Measurements from ENCODE around the gene KCNIP3. TPM values are rescaled to one million over a fixed set of nuclear protein-coding genes. Genes with fewer than 3 reads are reported as not detected.
A peak's percentile ranks its signal among the peaks of the same experiment; 100 is the strongest.

KCNIP3 gene
- total RNA-seq, 1 experiment from 2014 or later, result 19.1 TPM

DNA sequence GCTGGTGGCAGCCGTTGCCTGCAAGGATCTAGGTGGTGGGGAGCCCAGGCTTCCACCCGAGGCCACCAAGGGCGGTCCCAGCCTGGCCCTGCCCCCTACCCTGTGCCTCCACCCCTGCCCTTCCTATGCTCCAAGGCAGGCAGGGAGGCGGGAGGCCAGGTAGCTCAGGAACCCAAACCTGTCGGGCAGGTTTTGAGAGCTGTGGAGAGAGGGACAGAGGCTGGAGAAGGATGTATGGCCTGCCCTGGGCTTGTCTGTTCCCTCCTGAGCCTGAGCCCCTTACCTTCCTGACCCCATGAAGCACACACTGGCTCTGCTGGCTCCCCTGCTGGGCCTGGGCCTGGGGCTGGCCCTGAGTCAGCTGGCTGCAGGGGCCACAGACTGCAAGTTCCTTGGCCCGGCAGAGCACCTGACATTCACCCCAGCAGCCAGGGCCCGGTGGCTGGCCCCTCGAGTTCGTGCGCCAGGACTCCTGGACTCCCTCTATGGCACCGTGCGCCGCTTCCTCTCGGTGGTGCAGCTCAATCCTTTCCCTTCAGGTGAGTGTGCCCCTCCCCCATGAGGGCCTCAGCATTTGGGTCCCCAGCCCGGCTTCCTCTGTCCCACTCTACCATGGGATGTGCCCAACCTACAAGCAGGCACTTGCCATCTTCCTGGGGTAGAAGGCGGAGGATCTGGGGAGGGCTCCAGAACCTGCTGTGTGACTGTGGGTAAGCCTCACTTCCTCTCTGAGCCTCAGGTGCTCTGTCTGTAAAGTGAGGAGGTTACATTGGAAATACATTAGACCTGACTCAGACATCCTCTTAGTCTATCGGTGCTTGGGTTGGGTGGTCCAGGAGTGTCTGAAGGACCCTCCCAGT, 22.6 kb upstream of the KCNIP3 start, which contains the start of gene PROM2:
TSS of gene PROM2 (plus strand) at position 159 of the 860 bp plus-strand sequence. CDS start at position 296, 137 bp downstream.
- Histone ChIP-seq H3K4me2 (ENCODE audit: low read length) (peak within 1 kb of the TSS; percentile 87), H3K4me3 (ENCODE audit: low read length) (peak within 1 kb of the TSS; percentile 66), H3K27ac (ENCODE audit: low read length) (peak within 1 kb of the TSS; percentile 81), H3K4me1 (ENCODE audit: insufficient read depth, low read length) (peaks cover 53% of the 10 kb centered on the region), H3K9ac (ENCODE audit: low read length) (peak within 1 kb of the TSS; percentile 54), H2AFZ (ENCODE audit: low read length) (peak within 1 kb of the TSS; percentile 52; the same call in 1 of the 2 replicates), H3K36me3 (ENCODE audit: low read depth, low read length) (peaks cover 7% of the 10 kb centered on the region), H4K20me1 (ENCODE audit: low read length) (no peaks in the 10 kb centered on the region), H3F3A (ENCODE audit: low read length, unreplicated experiment) (no peaks in the 10 kb centered on the region), H3K9me3 (ENCODE audit: low read length) (no peaks in the 10 kb centered on the region), H3K27me3 (ENCODE audit: low read length) (no peaks in the 10 kb centered on the region), H3K79me2 (ENCODE audit: low read length) (peaks cover 40% of the 10 kb centered on the region), H3K9me2 (replicated peaks; ENCODE audit: low read length) (no peaks in the 10 kb centered on the region)
- BruUV-seq (replicated peaks), result no TSS peak
- DNase-seq (peak; percentile 90), ATAC-seq (peak; percentile 28)
- ChIA-PET POLR2A (ENCODE audit: unreplicated experiment) (interaction anchor here (0.6 kb wide), 1 partner anchor 24 kb away, joined by 3 read pairs; no protein-coding TSS in a partner anchor), CTCF (interaction anchor here (1.3 kb wide), 1 partner anchor 43 kb away, joined by 9 read pairs; no protein-coding TSS in a partner anchor)
- intact Hi-C loops (cut with micrococcal nuclease), result no loop called here
- TF ChIP-seq EZH2 (IDR thresholded peaks at IDR 0.05; ENCODE audit: low read length, unreplicated experiment) (no peak), EZH2phosphoT487 (IDR thresholded peaks at IDR 0.05; ENCODE audit: borderline replicate concordance, low read length) (no peak)

DNA sequence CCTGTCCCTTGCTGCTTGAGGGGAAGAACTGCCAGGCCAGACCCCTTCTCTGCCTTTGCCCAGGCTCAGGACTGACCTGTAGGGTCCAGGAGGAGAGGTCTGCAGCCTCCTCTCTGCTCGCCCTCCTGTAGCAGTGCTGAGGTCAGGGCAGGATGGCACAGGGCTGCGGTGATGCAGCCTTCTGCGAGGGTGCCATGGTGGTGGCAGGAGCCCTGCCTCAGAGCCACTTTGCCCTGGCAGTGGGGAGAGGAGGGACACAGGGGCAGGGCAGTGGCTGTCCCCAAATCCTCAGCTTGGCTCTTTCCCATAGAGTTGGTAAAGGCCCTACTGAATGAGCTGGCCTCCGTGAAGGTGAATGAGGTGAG, 22.0 kb upstream of the KCNIP3 start:
- no peaks in the 10 kb centered on the region for H3K9me3 ChIP-seq (ENCODE audit: low read length)
- no peaks in the 10 kb centered on the region for H3K27me3 ChIP-seq (ENCODE audit: low read length)
- no peaks in the 10 kb centered on the region for H3F3A ChIP-seq (ENCODE audit: low read length, unreplicated experiment)
- H3K79me2 ChIP-seq (ENCODE audit: low read length), result peaks cover 46% of the 10 kb centered on the region
- BruUV-seq (replicated peaks), result no TSS peak
- intact Hi-C loops (cut with micrococcal nuclease), result no loop called here
- H3K4me2 ChIP-seq (ENCODE audit: low read length), result peak overlapping the region; percentile 87
- POLR2A ChIA-PET (ENCODE audit: unreplicated experiment), result no interaction called here
- H3K36me3 ChIP-seq (ENCODE audit: low read depth, low read length), result peaks cover 13% of the 10 kb centered on the region
- peak overlapping the region; percentile 54 for H3K9ac ChIP-seq (ENCODE audit: low read length)
- no peak for ATAC-seq
- H2AFZ ChIP-seq (ENCODE audit: low read length), result peak overlapping the region; percentile 52; the same call in 1 of the 2 replicates
- peaks cover 53% of the 10 kb centered on the region for H3K4me1 ChIP-seq (ENCODE audit: insufficient read depth, low read length)
- peak overlapping the region; percentile 66 for H3K4me3 ChIP-seq (ENCODE audit: low read length)
- no peaks in the 10 kb centered on the region for H3K9me2 ChIP-seq (replicated peaks; ENCODE audit: low read length)
- CTCF ChIA-PET, result interaction anchor here (0.7 to 1.0 kb wide), 2 partner anchors 18 to 43 kb away, joined by 3 to 9 read pairs; no protein-coding TSS in a partner anchor
- H3K27ac ChIP-seq (ENCODE audit: low read length), result peak overlapping the region; percentile 81
- H4K20me1 ChIP-seq (ENCODE audit: low read length), result no peaks in the 10 kb centered on the region
- no peak for TF ChIP-seq EZH2phosphoT487 (IDR thresholded peaks at IDR 0.05; ENCODE audit: borderline replicate concordance, low read length)
- no peak for TF ChIP-seq EZH2 (IDR thresholded peaks at IDR 0.05; ENCODE audit: low read length, unreplicated experiment)
- TF ChIP-seq, protein P1, sequence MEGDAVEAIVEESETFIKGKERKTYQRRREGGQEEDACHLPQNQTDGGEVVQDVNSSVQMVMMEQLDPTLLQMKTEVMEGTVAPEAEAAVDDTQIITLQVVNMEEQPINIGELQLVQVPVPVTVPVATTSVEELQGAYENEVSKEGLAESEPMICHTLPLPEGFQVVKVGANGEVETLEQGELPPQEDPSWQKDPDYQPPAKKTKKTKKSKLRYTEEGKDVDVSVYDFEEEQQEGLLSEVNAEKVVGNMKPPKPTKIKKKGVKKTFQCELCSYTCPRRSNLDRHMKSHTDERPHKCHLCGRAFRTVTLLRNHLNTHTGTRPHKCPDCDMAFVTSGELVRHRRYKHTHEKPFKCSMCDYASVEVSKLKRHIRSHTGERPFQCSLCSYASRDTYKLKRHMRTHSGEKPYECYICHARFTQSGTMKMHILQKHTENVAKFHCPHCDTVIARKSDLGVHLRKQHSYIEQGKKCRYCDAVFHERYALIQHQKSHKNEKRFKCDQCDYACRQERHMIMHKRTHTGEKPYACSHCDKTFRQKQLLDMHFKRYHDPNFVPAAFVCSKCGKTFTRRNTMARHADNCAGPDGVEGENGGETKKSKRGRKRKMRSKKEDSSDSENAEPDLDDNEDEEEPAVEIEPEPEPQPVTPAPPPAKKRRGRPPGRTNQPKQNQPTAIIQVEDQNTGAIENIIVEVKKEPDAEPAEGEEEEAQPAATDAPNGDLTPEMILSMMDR (conservative IDR thresholded peaks at IDR 0.05; ENCODE audit: low read depth, low read length), result no peak
- no peak for DNase-seq

DNA sequence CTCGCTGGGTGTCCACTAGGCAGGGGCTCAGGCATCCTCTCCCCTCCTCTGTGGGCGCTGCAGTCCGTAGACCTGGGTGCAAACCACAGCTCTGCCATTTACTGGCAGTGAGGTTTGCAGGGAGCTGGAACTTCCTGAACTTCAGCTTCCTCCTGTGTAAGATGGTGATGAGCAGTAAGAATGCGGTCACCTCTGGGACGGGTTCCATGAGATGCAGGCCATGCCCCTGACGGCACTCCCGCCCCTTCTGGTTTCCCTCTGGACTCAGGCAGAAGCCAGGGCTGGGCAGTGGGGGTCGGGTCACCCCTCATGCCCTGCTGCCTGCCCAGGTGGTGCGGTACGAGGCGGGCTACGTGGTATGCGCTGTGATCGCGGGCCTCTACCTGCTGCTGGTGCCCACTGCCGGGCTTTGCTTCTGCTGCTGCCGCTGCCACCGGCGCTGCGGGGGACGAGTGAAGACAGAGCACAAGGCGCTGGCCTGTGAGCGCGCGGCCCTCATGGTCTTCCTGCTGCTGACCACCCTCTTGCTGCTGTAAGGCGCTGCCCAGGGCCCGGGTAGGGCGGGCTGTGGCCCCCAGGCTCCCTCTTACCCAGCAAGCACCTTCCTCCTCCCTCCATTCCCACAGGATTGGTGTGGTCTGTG, 21.4 kb upstream of the KCNIP3 start:
- peak overlapping the region; percentile 66 for H3K4me3 ChIP-seq (ENCODE audit: low read length)
- no peaks in the 10 kb centered on the region for H3K9me2 ChIP-seq (replicated peaks; ENCODE audit: low read length)
- H3K27ac ChIP-seq (ENCODE audit: low read length), result peak overlapping the region; percentile 81
- BruUV-seq (replicated peaks), result no TSS peak
- peak overlapping the region; percentile 54 for H3K9ac ChIP-seq (ENCODE audit: low read length)
- no peaks in the 10 kb centered on the region for H3K27me3 ChIP-seq (ENCODE audit: low read length)
- intact Hi-C loops (cut with micrococcal nuclease), result no loop called here
- peak overlapping the region; percentile 87 for H3K4me2 ChIP-seq (ENCODE audit: low read length)
- DNase-seq, result peak; percentile 72
- TF ChIP-seq, protein P1 (conservative IDR thresholded peaks at IDR 0.05; ENCODE audit: low read depth, low read length), result no peak
- no peak for TF ChIP-seq EZH2 (IDR thresholded peaks at IDR 0.05; ENCODE audit: low read length, unreplicated experiment)
- ChIA-PET CTCF (interaction anchor here (0.5 to 1.0 kb wide), 3 partner anchors 17 to 46 kb away, joined by 3 to 9 read pairs (median 3); no protein-coding TSS in a partner anchor), POLR2A (ENCODE audit: unreplicated experiment) (no interaction called here)
- H3F3A ChIP-seq (ENCODE audit: low read length, unreplicated experiment), result no peaks in the 10 kb centered on the region
- H2AFZ ChIP-seq (ENCODE audit: low read length), result peak overlapping the region; percentile 52
- H3K79me2 ChIP-seq (ENCODE audit: low read length), result peaks cover 49% of the 10 kb centered on the region
- no peaks in the 10 kb centered on the region for H3K9me3 ChIP-seq (ENCODE audit: low read length)
- peaks cover 19% of the 10 kb centered on the region for H3K36me3 ChIP-seq (ENCODE audit: low read depth, low read length)
- peak; percentile 42 for ATAC-seq
- H3K4me1 ChIP-seq (ENCODE audit: insufficient read depth, low read length), result peaks cover 53% of the 10 kb centered on the region
- H4K20me1 ChIP-seq (ENCODE audit: low read length), result no peaks in the 10 kb centered on the region
